ENCODE measurements around the gene CD58. TPM values are rescaled to one million over a fixed set of nuclear protein-coding genes. Genes with fewer than 3 reads are reported as not detected.

The CD58 gene
- total RNA-seq, 1 donor from 2014 or later = 7.2 TPM

DNA sequence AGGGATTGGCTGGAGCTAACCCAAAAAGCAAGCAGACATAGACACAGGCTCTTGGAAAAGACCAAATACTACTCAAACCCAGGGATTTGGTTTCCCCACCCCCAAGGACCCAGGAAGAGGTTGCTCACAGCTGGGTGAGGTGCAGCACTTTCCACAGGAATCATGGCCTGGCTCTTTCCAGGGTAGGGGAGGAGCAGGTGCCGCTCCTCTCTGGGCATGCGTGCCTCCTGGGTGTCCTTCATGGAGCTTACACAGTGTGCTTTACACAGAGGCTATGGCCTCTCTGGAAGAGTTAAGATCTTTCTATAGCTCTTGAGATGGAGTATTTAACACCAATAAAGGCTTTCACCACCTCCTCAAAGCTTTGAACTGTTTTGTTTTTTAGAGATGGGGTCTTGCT, 88.3 kb downstream of the CD58 start:
- H3K36me3 Mint-ChIP-seq = no peaks in the 10 kb centered on the region
- H3K9me3 Mint-ChIP-seq = no peaks in the 10 kb centered on the region
- DNase-seq (ENCODE audit: extremely low spot score, unreplicated experiment) = no peak
- H3K4me3 Mint-ChIP-seq = no peak overlapping the region
- no peaks in the 10 kb centered on the region for H3K27me3 Mint-ChIP-seq
- H3K27ac Mint-ChIP-seq = no peak overlapping the region
- peaks cover 5% of the 10 kb centered on the region for H3K4me1 Mint-ChIP-seq (ENCODE audit: unreplicated experiment)
- no peak for TF ChIP-seq CTCF (conservative IDR thresholded peaks at IDR 0.05)

- no peak overlapping the region for H3K27ac Mint-ChIP-seq
- no peaks in the 10 kb centered on the region for H3K9me3 Mint-ChIP-seq
- H3K36me3 Mint-ChIP-seq = no peaks in the 10 kb centered on the region
- H3K4me1 Mint-ChIP-seq (ENCODE audit: unreplicated experiment) = peaks cover 5% of the 10 kb centered on the region
- H3K27me3 Mint-ChIP-seq = no peaks in the 10 kb centered on the region
- H3K4me3 Mint-ChIP-seq = no peak overlapping the region
- TF ChIP-seq CTCF (conservative IDR thresholded peaks at IDR 0.05) = no peak
- no peak for DNase-seq (ENCODE audit: extremely low spot score, unreplicated experiment)
These were observed 88.9 kb downstream of the CD58 start for GRCh38 chr1:116481934-116482333.

- Mint-ChIP-seq H3K9me3 (no peaks in the 10 kb centered on the region), H3K4me1 (ENCODE audit: unreplicated experiment) (peaks cover 11% of the 10 kb centered on the region), H3K36me3 (no peaks in the 10 kb centered on the region), H3K4me3 (no peak overlapping the region), H3K27me3 (no peaks in the 10 kb centered on the region), H3K27ac (no peak overlapping the region)
- DNase-seq (ENCODE audit: extremely low spot score, unreplicated experiment) = no peak
- TF ChIP-seq CTCF (conservative IDR thresholded peaks at IDR 0.05) = no peak
These were observed 92.2 kb downstream of the CD58 start for GRCh38 chr1:116478621-116479020.

- Mint-ChIP-seq H3K4me3 (no peak overlapping the region), H3K4me1 (ENCODE audit: unreplicated experiment) (peaks cover 20% of the 10 kb centered on the region), H3K27me3 (no peaks in the 10 kb centered on the region), H3K9me3 (no peaks in the 10 kb centered on the region), H3K27ac (peak overlapping the region; percentile 48), H3K36me3 (no peaks in the 10 kb centered on the region)
- no peak for DNase-seq (ENCODE audit: extremely low spot score, unreplicated experiment)
- TF ChIP-seq CTCF (conservative IDR thresholded peaks at IDR 0.05) = no peak
These were observed 93.4 kb downstream of the CD58 start for GRCh38 chr1:116477429-116477828.

DNA sequence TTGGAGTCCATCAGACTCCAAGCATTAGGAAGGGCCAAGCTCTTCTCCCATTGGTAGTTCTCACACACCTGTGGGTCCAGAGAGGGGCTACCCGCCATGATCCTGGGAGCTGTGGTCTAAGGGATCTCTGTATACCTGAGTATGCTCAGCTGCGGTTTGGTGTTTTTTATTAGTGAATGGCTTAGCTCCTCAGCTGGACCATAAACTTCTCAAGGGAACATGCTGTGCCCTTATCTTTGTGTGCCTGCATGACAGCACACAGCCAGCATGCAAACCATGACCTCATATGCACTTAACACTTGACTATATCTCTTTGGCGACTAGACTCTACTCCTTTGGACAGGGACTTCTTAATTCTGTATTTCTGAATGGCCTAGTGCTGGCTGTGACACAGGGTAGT, 94.5 kb downstream of the CD58 start:
- Mint-ChIP-seq H3K27ac (peak overlapping the region; percentile 48), H3K9me3 (no peaks in the 10 kb centered on the region), H3K4me1 (ENCODE audit: unreplicated experiment) (peaks cover 31% of the 10 kb centered on the region), H3K4me3 (no peak overlapping the region), H3K36me3 (no peaks in the 10 kb centered on the region), H3K27me3 (no peaks in the 10 kb centered on the region)
- no peak for TF ChIP-seq CTCF (conservative IDR thresholded peaks at IDR 0.05)
- no peak for DNase-seq (ENCODE audit: extremely low spot score, unreplicated experiment)

GRCh38 chr1:116475850-116476218, 95.0 kb downstream of the CD58 start:
- Mint-ChIP-seq H3K4me3 (no peak overlapping the region), H3K4me1 (ENCODE audit: unreplicated experiment) (peaks cover 32% of the 10 kb centered on the region), H3K27ac (peak overlapping the region; percentile 48), H3K27me3 (no peaks in the 10 kb centered on the region), H3K9me3 (no peaks in the 10 kb centered on the region), H3K36me3 (no peaks in the 10 kb centered on the region)
- no peak for DNase-seq (ENCODE audit: extremely low spot score, unreplicated experiment)
- TF ChIP-seq CTCF (conservative IDR thresholded peaks at IDR 0.05) = no peak
